Measurements from ENCODE around the gene UBTD2.
"Not testable (repeated sequence)": the region's sequence is repeated elsewhere in the genome, so short reads cannot be mapped to it uniquely, and the experiment has no call there.

UBTD2 gene

GRCh38 chr5:172291837-172292236, 8.3 kb upstream of the UBTD2 start:
- DNase-seq, result not testable (repeated sequence)

- no peak for DNase-seq
Observed at GRCh38 chr5:172288465-172288864, 4.9 kb upstream of the UBTD2 start.

DNA sequence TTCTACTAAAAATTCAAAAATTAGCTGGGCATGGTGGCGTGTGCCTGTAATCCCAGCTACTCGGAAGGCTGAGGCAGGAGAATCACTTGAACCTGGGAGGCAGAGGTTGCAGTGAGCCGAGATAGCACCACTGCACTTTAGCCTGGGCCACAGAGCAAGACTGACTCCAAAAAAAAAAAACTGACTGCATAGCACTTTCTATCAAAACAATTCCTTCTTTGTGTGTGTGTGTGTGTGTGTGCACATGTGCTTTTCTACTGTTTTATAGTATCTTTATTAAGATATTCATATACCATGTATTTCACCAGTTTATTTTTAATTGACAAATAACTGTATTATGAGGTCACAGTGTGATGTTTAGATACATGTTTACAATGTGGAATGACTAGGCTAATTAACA, 3.6 kb upstream of the UBTD2 start:
- not testable (repeated sequence) for DNase-seq

DNA sequence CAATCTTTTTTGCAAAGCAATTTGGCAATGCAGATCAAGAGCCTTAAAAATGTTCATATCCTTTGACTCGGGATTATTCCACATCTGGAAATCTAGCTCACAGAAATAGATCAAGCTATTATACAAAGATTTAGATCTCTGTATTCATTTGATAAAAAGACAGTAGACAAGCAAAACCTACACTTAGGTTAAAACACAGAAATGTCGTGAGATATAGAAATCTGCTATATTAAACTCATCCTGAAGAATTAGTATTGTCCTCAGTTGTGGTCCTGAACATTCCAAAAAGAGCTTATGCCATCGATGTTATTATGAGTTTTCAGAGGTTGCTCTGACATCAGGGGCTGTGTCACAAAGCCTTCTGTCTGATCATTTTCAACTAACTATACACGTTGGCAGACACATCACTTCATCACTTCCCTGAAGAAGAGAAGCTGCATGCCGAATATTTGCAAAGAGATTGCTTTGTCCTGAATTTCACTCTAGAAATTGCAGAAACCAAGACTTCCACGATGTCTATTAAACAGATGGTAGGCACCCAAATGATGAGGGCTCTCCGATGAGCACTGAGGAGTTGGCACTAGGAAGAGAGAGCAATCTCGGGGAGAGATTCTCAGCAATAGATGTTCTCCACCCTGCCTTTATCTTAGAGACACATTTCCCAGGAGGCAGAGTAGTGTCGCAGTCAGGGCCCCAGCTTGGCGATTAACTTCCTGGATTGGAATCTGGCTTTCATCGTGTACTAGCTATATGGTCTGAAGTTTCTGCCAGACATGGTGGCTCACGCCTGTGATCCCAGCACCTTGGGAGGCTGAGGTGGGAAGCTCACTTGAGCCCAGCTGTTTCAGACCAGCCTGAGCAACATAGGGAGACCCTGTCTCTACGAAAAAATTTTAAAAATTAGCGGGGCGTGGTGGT, 1.9 kb upstream of the UBTD2 start:
- DNase-seq, result no peak

DNA sequence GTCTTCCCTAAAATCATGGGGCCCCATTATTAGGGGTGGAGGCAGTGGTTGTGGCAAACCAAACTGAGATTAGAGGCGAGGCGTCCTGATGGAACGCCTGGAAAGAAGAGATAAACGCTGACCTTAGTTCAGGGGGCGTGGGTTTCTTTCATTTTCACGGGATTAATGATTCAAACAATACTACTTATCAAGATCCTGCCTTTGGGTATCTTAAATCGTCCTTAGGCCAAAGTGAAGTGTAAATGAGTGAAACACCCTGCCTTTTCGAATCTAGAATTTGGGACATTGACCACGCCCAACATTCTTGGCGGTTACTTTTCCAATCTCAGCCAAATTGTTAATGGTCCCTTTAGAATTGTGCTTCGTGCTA, 1.0 kb upstream of the UBTD2 start:
- no peak for DNase-seq

GRCh38 chr5:172283862-172284610, 472 bp upstream of the UBTD2 start:
- DNase-seq, result peak; percentile 30

GRCh38 chr5:172282272-172283019, 1.1 kb downstream of the UBTD2 start:
- DNase-seq, result no peak

- DNase-seq, result no peak
Observed at GRCh38 chr5:172281346-172281745, 2.2 kb downstream of the UBTD2 start.

DNA sequence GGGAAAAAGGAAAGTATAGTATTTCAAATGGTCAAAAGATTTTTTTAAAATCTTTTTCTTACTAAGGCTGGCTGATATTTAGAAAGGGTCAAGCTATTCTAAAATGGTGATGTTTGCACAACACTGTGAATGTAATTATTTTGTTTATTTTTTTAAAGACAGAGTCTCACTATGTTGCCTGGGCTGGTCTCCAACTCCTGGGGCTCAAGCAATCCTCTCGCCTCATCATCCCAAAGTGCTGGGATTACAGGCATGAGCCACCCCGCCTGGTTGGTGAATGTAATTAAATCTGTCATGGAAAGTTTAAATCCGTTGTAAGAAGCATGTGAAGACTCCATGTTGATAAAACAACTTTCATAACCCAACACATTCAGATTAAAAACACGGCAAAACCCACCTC, 2.6 kb downstream of the UBTD2 start:
- DNase-seq, result no peak

GRCh38 chr5:172280317-172280716, 3.2 kb downstream of the UBTD2 start:
- DNase-seq, result no peak

DNA sequence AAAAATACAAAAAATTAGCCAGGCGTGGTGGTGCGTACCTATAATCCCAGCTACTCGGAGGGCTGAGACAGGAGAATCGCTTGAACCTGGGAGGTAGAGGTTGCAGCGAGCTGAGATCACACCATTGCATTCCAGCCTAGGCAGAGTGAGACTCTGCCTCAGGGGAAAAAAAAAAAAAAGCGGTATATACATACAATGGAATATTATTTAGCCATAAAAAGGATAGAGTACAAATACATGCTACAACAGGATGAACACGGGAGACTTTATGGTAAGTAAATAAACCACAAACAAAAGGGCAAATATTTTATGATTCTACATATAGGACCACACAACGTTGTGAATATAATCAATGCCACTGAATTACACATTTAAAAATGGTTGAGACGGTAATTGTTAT, 5.2 kb downstream of the UBTD2 start:
- no peak for DNase-seq

GRCh38 chr5:172276214-172276613, 7.3 kb downstream of the UBTD2 start:
- no peak for DNase-seq

GRCh38 chr5:172274951-172275753, 8.4 kb downstream of the UBTD2 start:
- no peak for DNase-seq

DNA sequence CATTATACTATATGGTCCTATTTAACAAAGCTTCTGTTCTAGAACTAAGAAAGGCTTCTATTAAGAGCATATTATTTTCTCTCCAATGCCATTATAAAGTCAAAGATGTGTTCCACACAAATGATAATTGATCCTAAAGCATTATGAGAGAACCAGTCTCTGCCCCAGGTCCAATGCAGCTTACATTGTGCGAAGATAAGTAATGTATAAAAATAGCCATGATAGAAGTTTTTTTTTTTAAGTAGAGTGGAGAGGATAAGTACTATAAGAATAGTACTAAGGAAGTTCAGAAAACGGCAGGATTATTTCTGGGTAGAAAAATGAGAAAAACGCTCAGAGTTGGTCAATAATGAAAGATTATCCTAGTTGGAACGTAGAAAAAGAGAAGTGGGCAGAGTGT, 15.6 kb downstream of the UBTD2 start:
- DNase-seq, result peak; percentile 23

DNA sequence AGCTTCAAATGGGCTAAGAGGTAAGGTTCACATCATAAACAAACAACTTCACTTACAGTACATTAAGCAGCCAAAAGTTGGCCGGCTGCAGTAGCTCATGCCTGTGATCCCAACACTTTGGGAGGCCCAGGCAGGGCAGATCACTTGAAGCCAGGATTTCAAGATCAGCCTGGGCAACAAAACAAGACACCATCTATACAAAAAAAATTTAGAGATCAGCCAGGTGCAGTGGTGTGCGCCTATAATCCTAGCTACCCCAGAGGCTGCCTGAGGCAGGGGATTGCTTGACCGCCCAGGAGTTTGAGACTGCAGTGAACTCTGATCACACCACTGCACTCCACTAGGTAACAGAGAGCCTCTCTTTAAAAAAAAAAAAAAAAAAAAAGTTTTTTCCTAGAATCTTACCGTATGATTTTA, 16.9 kb downstream of the UBTD2 start:
- no peak for DNase-seq

DNA sequence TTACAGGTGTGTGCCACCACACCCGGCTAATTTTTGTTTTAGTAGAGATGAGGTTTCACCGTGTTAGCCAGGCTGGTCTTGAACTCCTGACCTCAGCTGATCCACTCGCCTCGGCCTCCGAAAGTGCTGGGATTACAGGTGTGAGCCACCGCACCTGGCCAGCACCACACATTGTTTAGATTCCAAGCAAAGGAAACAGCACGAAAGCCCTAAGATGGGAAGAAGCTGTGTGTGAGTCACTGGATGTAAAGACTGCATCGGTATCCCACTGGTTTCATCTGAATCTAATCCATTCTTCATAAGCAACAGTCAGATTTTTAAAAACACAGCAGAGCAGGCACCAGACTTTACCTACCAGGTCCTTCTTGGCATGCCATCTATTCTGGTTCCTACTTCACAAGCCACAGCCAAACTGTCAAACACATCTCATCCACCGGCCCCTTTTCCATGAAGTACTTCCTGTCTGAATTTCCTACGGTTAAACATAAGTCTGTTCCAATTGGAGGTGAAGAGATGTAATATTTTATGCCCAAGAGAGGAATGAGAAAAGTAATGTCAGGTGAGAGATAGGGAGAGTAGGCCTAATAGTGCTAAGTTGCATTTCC, 17.4 kb downstream of the UBTD2 start:
- no peak for DNase-seq

GRCh38 chr5:172264815-172265395, 18.7 kb downstream of the UBTD2 start:
- DNase-seq, result no peak

GRCh38 chr5:172255444-172255843, 28.1 kb downstream of the UBTD2 start:
- DNase-seq, result no peak

- no peak for DNase-seq
Observed at GRCh38 chr5:172252501-172252900, 31.1 kb downstream of the UBTD2 start.

DNA sequence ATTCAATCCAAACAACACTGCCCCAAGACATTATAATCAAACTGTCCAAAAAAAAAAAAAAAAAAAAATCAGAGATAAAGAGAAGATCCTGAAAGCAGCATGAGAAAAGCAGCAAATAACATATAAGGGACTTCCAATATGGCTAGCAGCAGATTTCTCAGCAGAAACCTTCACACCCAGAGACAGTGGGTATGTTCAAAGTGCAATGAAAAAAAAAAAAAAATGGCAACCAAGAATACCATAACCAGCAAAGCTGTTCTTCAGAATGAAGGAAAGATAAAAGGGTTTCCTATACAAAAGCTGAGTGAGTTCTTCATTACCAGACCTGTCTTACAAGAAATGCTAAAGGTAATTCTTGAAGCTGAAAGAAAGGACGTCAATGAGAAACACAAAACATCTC, 32.1 kb downstream of the UBTD2 start:
- DNase-seq, result no peak

- no peak for DNase-seq
Observed at GRCh38 chr5:172248637-172249036, 34.9 kb downstream of the UBTD2 start.

DNA sequence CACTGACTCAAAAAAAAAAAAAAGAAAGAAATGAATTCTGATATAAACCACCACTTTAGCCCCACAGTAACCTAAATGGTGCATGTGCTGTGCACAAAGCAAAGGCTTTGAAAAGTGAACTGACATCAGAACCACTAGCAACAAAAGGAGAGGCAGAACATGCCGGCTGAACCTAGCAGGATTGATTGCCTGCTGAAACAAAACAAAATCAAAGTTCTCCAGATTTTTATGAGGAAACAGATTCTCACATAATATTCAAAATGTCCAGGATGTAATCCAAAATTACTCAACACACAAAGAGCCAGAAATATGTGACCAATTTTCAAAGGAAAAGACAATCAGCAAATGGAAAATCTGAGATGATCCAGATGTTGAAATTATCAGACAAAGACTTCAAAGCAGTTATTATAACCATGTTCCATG, 37.9 kb downstream of the UBTD2 start:
- DNase-seq, result no peak
